GM12878 (cell line): Measurements from ENCODE around the gene SLC25A33. TPM values are rescaled to one million over a fixed set of nuclear protein-coding genes. Genes with fewer than 3 reads are reported as not detected.
A peak's percentile ranks its signal among the peaks of the same experiment; 100 is the strongest.

Experiments used
- ATAC-seq: fragments of 200-7000 bp; cut with Tn5 transposase; 3 replicates; pipeline ENCODE4 v1.9.1; 2020; ENCODE audit warnings: mild to moderate bottlenecking, moderate library complexity
- BruUV-seq: library from RNA; stranded (reverse); fragments of 400-500 nt; replicated peaks from 2 replicates; lab custom pipeline; 2021; lab: Mats Ljungman, UMichigan
- CTCF ChIA-PET: fragments of 300-600 bp; sonication (Branson Sonifier 250); formaldehyde crosslinking; extraction: SDS; loops from one replicate; lab custom pipeline; 2021; ENCODE audit warnings: inconsistent platforms; lab: Yijun Ruan, JAX
- POLR2A ChIA-PET: fragments of 350-600 bp; formaldehyde crosslinking; extraction: SDS; loops from one replicate; lab custom pipeline; 2021; ENCODE audit warnings: inconsistent platforms; lab: Charles Lee
- RAD21 ChIA-PET: fragments of 300-600 bp; sonication (Branson Sonifier 250); formaldehyde crosslinking; loops from one replicate; lab custom pipeline; 2023; ENCODE audit warnings: antibody characterized with exemption; ENCODE audit not compliant: unreplicated experiment; lab: Charles Lee
- SMC1A ChIA-PET: fragments of 300-600 bp; sonication (Branson Sonifier 250); formaldehyde crosslinking; loops from one replicate; lab custom pipeline; 2023; ENCODE audit not compliant: unreplicated experiment, uncharacterized antibody; lab: Charles Lee
- DNase-seq: peaks from one replicate; pipeline ENCODE4 v3.0.0-alpha.2; 2011; ENCODE audit warnings: low read depth, low spot score
- FAIRE-seq: peaks from 3 replicates; lab custom pipeline; 2011; peaks lifted over from hg19 to GRCh38; lab: Jason Lieb, UNC
- H2AFZ ChIP-seq: 2 replicates; pipeline ENCODE4 v1.6.0; 2011; ENCODE audit warnings: low read depth, low read length, control low read depth; ENCODE audit not compliant: control insufficient read depth
- H3K27ac ChIP-seq: 2 replicates; pipeline ENCODE4 v1.5.1; 2011; ENCODE audit warnings: control low read depth; ENCODE audit not compliant: control insufficient read depth, insufficient read depth
- H3K27me3 ChIP-seq, 2 experiments: replicated peaks in 1 of 2; 2 replicates each; pipeline versions ENCODE4 v1.6.0 to v1.6.1; 2011; ENCODE audit warnings: low read length in 1 of 2; ENCODE audit not compliant: control insufficient read depth in 2 of 2, insufficient read depth in 2 of 2
- H3K36me3 ChIP-seq, 2 experiments: 2 replicates each; pipeline ENCODE4 v1.5.1; 2011; ENCODE audit warnings: low read length in 1 of 2; ENCODE audit not compliant: control insufficient read depth in 2 of 2, insufficient read depth in 2 of 2
- H3K4me1 ChIP-seq: 2 replicates; pipeline ENCODE4 v1.6.1; 2011; ENCODE audit warnings: mild to moderate bottlenecking, low read length, moderate library complexity, mixed read lengths; ENCODE audit not compliant: control insufficient read depth, insufficient read depth
- H3K4me2 ChIP-seq: 2 replicates; pipeline ENCODE4 v1.6.0; 2011; ENCODE audit warnings: control low read depth; ENCODE audit not compliant: control insufficient read depth, insufficient read depth
- H3K4me3 ChIP-seq: fragments of 200-600 bp; sonication (generic); 2 replicates; pipeline ENCODE4 v1.5.1; 2016
- H3K79me2 ChIP-seq: 2 replicates; pipeline ENCODE4 v1.6.0; 2011; ENCODE audit warnings: low read length; ENCODE audit not compliant: control insufficient read depth, insufficient read depth
- H3K9ac ChIP-seq: 2 replicates; pipeline ENCODE4 v1.8.0; 2011; ENCODE audit warnings: low read length, control low read depth, mixed read lengths; ENCODE audit not compliant: control insufficient read depth, insufficient read depth
- H3K9me3 ChIP-seq: replicated peaks from 3 replicates; pipeline ENCODE4 v1.5.1; 2011; ENCODE audit warnings: mild to moderate bottlenecking, low read length; ENCODE audit not compliant: control insufficient read depth, insufficient read depth
- H4K20me1 ChIP-seq: 2 replicates; pipeline ENCODE4 v1.6.0; 2011; ENCODE audit not compliant: control insufficient read depth, insufficient read depth
- BCL11A ChIP-seq: IDR thresholded peaks from 2 replicates; pipeline ENCODE4 v1.6.1; 2011; ENCODE audit warnings: low read depth, low read length
- BHLHE40 ChIP-seq, 2 experiments: fragments of 450-650 bp in 1 of 2; IDR thresholded peaks; 2 replicates each; pipeline ENCODE4 v1.6.1; 2011 to 2017; ENCODE audit warnings: low read depth in 2 of 2, borderline replicate concordance in 1 of 2, improper control_type of control experiment in 1 of 2, low read length in 1 of 2, mild to moderate bottlenecking in 1 of 2
- CBX3 ChIP-seq: fragments of 200-600 bp; sonication (generic); IDR thresholded peaks from 2 replicates; pipeline ENCODE4 v1.6.1; 2016; ENCODE audit warnings: low read depth, borderline replicate concordance
- CTCF ChIP-seq, 3 experiments: IDR thresholded peaks in 2 of 3; conservative IDR thresholded peaks in 1 of 3; 2 replicates each; pipeline ENCODE4 v1.5.1; 2011; ENCODE audit warnings: low read depth in 3 of 3, low read length in 3 of 3, mild to moderate bottlenecking in 3 of 3, control low read depth in 2 of 3, moderate library complexity in 2 of 3, inconsistent platforms in 1 of 3, mixed read lengths in 1 of 3; ENCODE audit not compliant: control insufficient read depth in 2 of 3, insufficient read depth in 1 of 3; ENCODE audit errors: extremely low read depth in 1 of 3
- EP300 ChIP-seq, 2 experiments: fragments of 150-350 bp in 1 of 2; IDR thresholded peaks; 2 replicates each; pipeline ENCODE4 v1.6.1; 2011 to 2012; ENCODE audit warnings: low read depth in 2 of 2, low read length in 2 of 2, borderline replicate concordance in 1 of 2, improper control_type of control experiment in 1 of 2, inconsistent platforms in 1 of 2; ENCODE audit not compliant: control insufficient read depth in 1 of 2
- ETV6 ChIP-seq, 2 experiments: fragments of 450-650 bp in 1 of 2; IDR thresholded peaks in 1 of 2; conservative IDR thresholded peaks in 1 of 2; 2 replicates each; pipeline ENCODE4 v1.6.1; 2014; ENCODE audit warnings: antibody characterized with exemption in 1 of 2, borderline replicate concordance in 1 of 2, low read depth in 1 of 2, mild to moderate bottlenecking in 1 of 2, moderate library complexity in 1 of 2
- FOS ChIP-seq: IDR thresholded peaks from 3 replicates; pipeline ENCODE4 v1.6.1; 2011; ENCODE audit warnings: borderline replicate concordance; ENCODE audit not compliant: insufficient read length; ENCODE audit errors: extremely low read depth
- HDAC6 ChIP-seq: fragments of 200-600 bp; sonication (generic); IDR thresholded peaks from one replicate; pipeline ENCODE4 v1.8.0; 2017; ENCODE audit warnings: antibody characterized with exemption; ENCODE audit not compliant: unreplicated experiment
- KLF5 ChIP-seq: fragments of 450-650 bp; IDR thresholded peaks from 2 replicates; pipeline ENCODE4 v1.6.1; 2014; ENCODE audit warnings: mild to moderate bottlenecking; ENCODE audit not compliant: partially characterized antibody
- NR2F1 ChIP-seq: fragments of 450-650 bp; conservative IDR thresholded peaks from 2 replicates; pipeline ENCODE4 v1.6.1; 2017; ENCODE audit warnings: mild to moderate bottlenecking
- POU2F2 ChIP-seq: IDR thresholded peaks from 3 replicates; pipeline ENCODE4 v1.6.1; 2011; ENCODE audit warnings: low read depth, mild to moderate bottlenecking, low read length, borderline replicate concordance
- RAD21 ChIP-seq: IDR thresholded peaks from 2 replicates; pipeline ENCODE4 v1.6.1; 2011; ENCODE audit warnings: mild to moderate bottlenecking, low read depth, low read length, moderate library complexity; ENCODE audit not compliant: insufficient read depth
- RUNX3 ChIP-seq: IDR thresholded peaks from 2 replicates; pipeline ENCODE4 v1.6.1; 2012; ENCODE audit warnings: low read length, inconsistent platforms
- SIX5 ChIP-seq: IDR thresholded peaks from 2 replicates; pipeline ENCODE4 v1.6.1; 2011; ENCODE audit warnings: mild to moderate bottlenecking, low read depth, low read length, moderate library complexity; ENCODE audit not compliant: severe bottlenecking
- SMC3 ChIP-seq: IDR thresholded peaks from 2 replicates; pipeline ENCODE4 v1.6.1; 2011; ENCODE audit warnings: low read length, improper control_type of control experiment, borderline replicate concordance
- SREBF2 ChIP-seq: IDR thresholded peaks from 2 replicates; pipeline ENCODE4 v1.6.1; 2012; ENCODE audit warnings: mild to moderate bottlenecking, low read length
- TCF12 ChIP-seq: IDR thresholded peaks from 2 replicates; pipeline ENCODE4 v1.6.1; 2011; ENCODE audit warnings: low read depth, mild to moderate bottlenecking, low read length
- YY1 ChIP-seq: IDR thresholded peaks from 2 replicates; pipeline ENCODE4 v1.6.1; 2011; ENCODE audit warnings: low read depth, mild to moderate bottlenecking, low read length
- WGBS: methylation state at CpG from one replicate; pipeline ENCODE4 v1.1.6; 2016; ENCODE audit warnings: low lambda C conversion rate; ENCODE audit not compliant: insufficient replicate concordance, insufficient coverage; ENCODE audit errors: missing lambda C conversion rate; 5-methylcytosine and 5-hydroxymethylcytosine counted together
- in situ Hi-C: fragments of 300-500 bp; cut with MboI; formaldehyde crosslinking; loops from 9 replicates; pipeline ENCODE4 v1.14.3; 2018; ENCODE audit warnings: mixed read lengths
- intact Hi-C: fragments of 100-400 bp; cut with micrococcal nuclease; formaldehyde crosslinking; loops from one replicate; pipeline ENCODE4 v1.14.2; 2022; ENCODE audit not compliant: unreplicated experiment
- polyA plus RNA-seq, 11 experiments: library from polyadenylated mRNA; depleted of rRNA in 4 of 11; unstranded in 6 of 11; stranded (reverse) in 5 of 11; fragments of >200 nt; fragmentation: Nextera tagmentation in 4 of 11; fragmentation: Illumina TruSeq in 1 of 11; extraction: Ambion mirVana in 4 of 11; extraction: Trizol in 1 of 11; gene quantifications; 1 replicate in 1 of 11; 2 replicates in 10 of 11; pipeline versions ENCODE4 v1.2.1 to v1.2.3, GENCODE V29; 2011 to 2016; ENCODE audit warnings: inconsistent platforms in 2 of 11, missing spikeins in 2 of 11, low read depth in 1 of 11
- total RNA-seq, 4 experiments: library from RNA; depleted of rRNA in 3 of 4; stranded (reverse); fragments of >200 nt in 3 of 4; fragmentation: Illumina TruSeq in 1 of 4; extraction: Trizol in 1 of 4; gene quantifications; 2 replicates each; pipeline versions ENCODE4 v1.2.1 to v1.2.3, GENCODE V29; 2013 to 2021

SLC25A33 gene
- total and polyA plus RNA-seq, 10 of the 15 experiments (the other 5 are each of a cell fraction or from before 2014, with no cell fraction given) = 1.7 to 11.2 (median 8.4) TPM

GRCh38 chr1:9490605-9491339 is 48.5 kb upstream of the SLC25A33 start:
- RAD21 ChIA-PET = interaction anchor here (0.6 to 5.7 kb wide), 17 partner anchors 29 to 380 kb away, joined by 3 to 52 read pairs (median 3); no protein-coding TSS in a partner anchor
- H3K79me2 ChIP-seq = no peaks in the 10 kb centered on the region
- H3K4me1 ChIP-seq = peaks cover 10% of the 10 kb centered on the region; the same call in 1 of the 2 replicates
- H3K27me3 ChIP-seq = no peaks in the 10 kb centered on the region
- H3K4me2 ChIP-seq = no peak overlapping the region
- ATAC-seq = peak; percentile 93
- in situ Hi-C loops = loop anchor here (5.0 kb wide), 1 partner anchor 203 kb away; no protein-coding TSS in a partner anchor
- H3K9me3 ChIP-seq = no peaks in the 10 kb centered on the region
- no peak overlapping the region for H3K9ac ChIP-seq
- no peak overlapping the region for H2AFZ ChIP-seq
- FAIRE-seq = peak; percentile 44
- H3K36me3 ChIP-seq = no peaks in the 10 kb centered on the region
- CTCF ChIA-PET = interaction anchor here (0.6 to 6.8 kb wide), 31 partner anchors 9 to 380 kb away, joined by 3 to 123 read pairs (median 5); partner anchors contain the start of genes H6PD and TMEM201
- POLR2A ChIA-PET = no interaction called here
- H4K20me1 ChIP-seq = no peaks in the 10 kb centered on the region
- intact Hi-C loops = loop anchor here (1.0 to 10.0 kb wide), 4 partner anchors 201 to 380 kb away; no protein-coding TSS in a partner anchor
- H3K4me3 ChIP-seq = no peak overlapping the region
- SMC1A ChIA-PET = interaction anchor here (1.0 to 6.6 kb wide), 12 partner anchors 11 to 241 kb away, joined by 3 to 63 read pairs (median 4); no protein-coding TSS in a partner anchor
- no peak overlapping the region for H3K27ac ChIP-seq
- 16% methylated on average over 20 of the region's 20 CpGs for WGBS
- peak; percentile 20 for DNase-seq
- no TSS peak for BruUV-seq
- TF ChIP-seq EP300 (IDR thresholded peaks at IDR 0.05; ENCODE audit: borderline replicate concordance in 1 of 2, control insufficient read depth in 1 of 2, low read depth in 2 of 2, low read length in 2 of 2) (no peak), RAD21 (peak; percentile 97), TCF12 (peak; percentile 78), SREBF2 (no peak), BCL11A (no peak), NR2F1 (0 out of 2 replicates have a peak, but pooled peaks have one; percentile 26), FOS (no peak), POU2F2 (no peak), BHLHE40 (IDR thresholded peaks at IDR 0.05; ENCODE audit: borderline replicate concordance in 1 of 2, low read depth in 2 of 2, low read length in 1 of 2) (peak in 1 of 2 experiments; percentile 21; a peak in 1 of 4 replicates), CTCF (IDR thresholded peaks at IDR 0.05 in 2 of 3, conservative IDR thresholded peaks at IDR 0.05 in 1 of 3; ENCODE audit: control insufficient read depth in 2 of 3, extremely low read depth in 1 of 3, insufficient read depth in 1 of 3, low read depth in 3 of 3, low read length in 3 of 3) (peak; percentile 81 to 94 (median 91)), SIX5 (no peak), RUNX3 (peak; percentile 57), HDAC6 (no peak), CBX3 (no peak), SMC3 (peak; percentile 98), ETV6 (conservative IDR thresholded peaks at IDR 0.05 in 1 of 2, IDR thresholded peaks at IDR 0.05 in 1 of 2; ENCODE audit: borderline replicate concordance in 1 of 2, low read depth in 1 of 2) (no peak), YY1 (peak; percentile 64), KLF5 (no peak)
